Measurements from ENCODE around the gene SOX4. TPM values are rescaled to one million over a fixed set of nuclear protein-coding genes. Genes with fewer than 3 reads are reported as not detected.

Gene SOX4
- total and polyA plus RNA-seq, 2 donors (not counting 3 experiments of a cell fraction or from before 2014, with no cell fraction given): 20.4 to 121 TPM

DNA sequence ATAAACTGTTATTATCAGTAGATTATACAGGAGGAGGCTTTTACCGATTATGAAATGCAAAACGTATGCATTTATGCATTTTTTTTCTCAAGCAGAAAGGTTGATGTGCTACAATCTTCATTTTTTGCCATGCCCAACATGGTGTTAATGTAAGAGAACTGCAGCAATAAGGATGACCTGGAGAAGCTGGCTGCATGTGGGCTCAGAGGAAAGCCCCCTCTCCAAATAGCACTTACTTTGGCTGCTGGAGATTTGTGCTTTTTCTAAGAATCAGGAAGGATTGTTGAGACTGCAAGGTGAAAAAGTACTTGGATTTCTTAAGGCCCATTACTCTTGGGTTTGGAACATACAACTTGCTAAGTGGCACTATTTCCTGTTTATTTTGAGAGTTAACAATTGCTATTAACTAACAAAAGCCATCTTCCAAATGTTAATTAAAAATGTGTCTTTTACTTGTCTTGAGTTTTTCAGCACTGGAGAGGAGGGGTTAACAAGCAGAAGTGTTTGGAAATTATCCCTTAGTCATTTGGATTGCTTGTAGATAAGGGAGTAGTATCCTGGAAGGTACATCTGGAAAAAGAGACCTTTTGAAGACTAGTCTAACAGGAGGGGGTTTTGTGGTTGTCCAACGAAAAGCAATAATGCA lies 5.6 kb downstream of the SOX4 start:
- dilution Hi-C loops (cut with MboI; ENCODE audit: extremely low pct_ligation_motif_present, low sequenced_read_pairs): no loop called here

DNA sequence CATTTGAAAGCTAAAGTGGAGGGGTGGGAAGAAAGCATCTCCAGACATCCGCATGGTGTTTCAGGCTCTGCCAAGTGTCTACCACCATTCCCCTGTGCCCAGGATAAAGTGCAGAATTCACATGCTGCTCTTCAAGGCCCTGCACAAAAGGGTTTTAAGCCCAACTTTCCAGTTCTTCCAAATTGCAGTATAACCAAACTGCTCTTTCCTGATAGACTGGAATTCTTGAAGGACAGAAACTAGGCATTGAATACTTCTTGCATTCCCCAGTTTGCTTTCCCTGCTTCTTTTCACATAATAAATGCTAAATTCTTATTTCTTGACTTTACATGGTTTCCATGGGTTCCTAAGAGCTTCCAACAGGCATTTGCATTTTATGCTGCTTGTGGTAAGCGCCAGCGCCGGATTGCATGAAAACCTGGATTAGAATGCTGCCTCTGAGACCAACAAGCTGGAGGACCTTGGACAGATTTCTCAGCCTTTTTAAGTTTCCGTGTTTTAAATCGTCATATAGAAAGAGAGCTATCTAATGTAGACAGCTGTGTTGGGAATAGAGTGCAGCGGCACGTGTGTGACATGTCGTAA lies 7.9 kb downstream of the SOX4 start:
- H3K36me3 ChIP-seq (ENCODE audit: control insufficient read depth in 2 of 2, extremely low read depth in 1 of 2, insufficient read depth in 2 of 2, low read length in 2 of 2): peaks cover 0 to 17% of the 10 kb centered on the region in 2 experiments
- ChIA-PET POLR2A (interaction anchor here (1.1 to 1.5 kb wide), 3 partner anchors 8 to 386 kb away, joined by 3 to 5 read pairs (median 4); partner anchors contain the start of gene SOX4), CTCF (interaction anchor here (1.2 kb wide), 1 partner anchor 8 kb away, joined by 3 read pairs; the partner anchor contains the start of gene SOX4)
- no peak for FAIRE-seq
- H3K27ac ChIP-seq (ENCODE audit: insufficient read depth, low read depth, low read length): no peak overlapping the region
- H3K9me1 ChIP-seq (replicated peaks; ENCODE audit: control insufficient read depth, extremely low read depth, insufficient read depth, low read length): no peaks in the 10 kb centered on the region
- no TSS peak for BruUV-seq (replicated peaks)
- peaks cover 17% of the 10 kb centered on the region for H3K4me1 ChIP-seq (ENCODE audit: control insufficient read depth, extremely low read depth, insufficient read depth, low read length)
- no peaks in the 10 kb centered on the region for H3K27me3 ChIP-seq (ENCODE audit: control insufficient read depth in 2 of 2, insufficient read depth in 2 of 2, low read length in 2 of 2)
- no peaks in the 10 kb centered on the region for H3K9me3 ChIP-seq (replicated peaks; ENCODE audit: control insufficient read depth, insufficient read depth, low read length)
- H3K9ac ChIP-seq (replicated peaks; ENCODE audit: extremely low read depth, insufficient read depth, low read length): no peak overlapping the region
- no peak overlapping the region for H2AFZ ChIP-seq (ENCODE audit: low read depth, low read length)
- peaks cover 30% of the 10 kb centered on the region for H3K79me2 ChIP-seq (ENCODE audit: control insufficient read depth, insufficient read depth, low read length)
- peaks cover 11% of the 10 kb centered on the region for H4K20me1 ChIP-seq (replicated peaks; ENCODE audit: control insufficient read depth, extremely low read depth, insufficient read depth, low read length)
- TF ChIP-seq, protein P1, sequence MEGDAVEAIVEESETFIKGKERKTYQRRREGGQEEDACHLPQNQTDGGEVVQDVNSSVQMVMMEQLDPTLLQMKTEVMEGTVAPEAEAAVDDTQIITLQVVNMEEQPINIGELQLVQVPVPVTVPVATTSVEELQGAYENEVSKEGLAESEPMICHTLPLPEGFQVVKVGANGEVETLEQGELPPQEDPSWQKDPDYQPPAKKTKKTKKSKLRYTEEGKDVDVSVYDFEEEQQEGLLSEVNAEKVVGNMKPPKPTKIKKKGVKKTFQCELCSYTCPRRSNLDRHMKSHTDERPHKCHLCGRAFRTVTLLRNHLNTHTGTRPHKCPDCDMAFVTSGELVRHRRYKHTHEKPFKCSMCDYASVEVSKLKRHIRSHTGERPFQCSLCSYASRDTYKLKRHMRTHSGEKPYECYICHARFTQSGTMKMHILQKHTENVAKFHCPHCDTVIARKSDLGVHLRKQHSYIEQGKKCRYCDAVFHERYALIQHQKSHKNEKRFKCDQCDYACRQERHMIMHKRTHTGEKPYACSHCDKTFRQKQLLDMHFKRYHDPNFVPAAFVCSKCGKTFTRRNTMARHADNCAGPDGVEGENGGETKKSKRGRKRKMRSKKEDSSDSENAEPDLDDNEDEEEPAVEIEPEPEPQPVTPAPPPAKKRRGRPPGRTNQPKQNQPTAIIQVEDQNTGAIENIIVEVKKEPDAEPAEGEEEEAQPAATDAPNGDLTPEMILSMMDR (IDR thresholded peaks at IDR 0.05; ENCODE audit: extremely low read depth in 1 of 2, insufficient read depth in 1 of 2, low read depth in 1 of 2, low read length in 2 of 2): no peak
- no peak for TF ChIP-seq EZH2 (IDR thresholded peaks at IDR 0.05; ENCODE audit: borderline replicate concordance, low read depth, low read length, severe bottlenecking)
- no peak for TF ChIP-seq FOS (IDR thresholded peaks at IDR 0.05; ENCODE audit: borderline replicate concordance, insufficient read depth, low read length)
- no peak for TF ChIP-seq MYC (IDR thresholded peaks at IDR 0.05; ENCODE audit: low read depth, low read length)
- TF ChIP-seq GATA2 (IDR thresholded peaks at IDR 0.05; ENCODE audit: insufficient read depth, insufficient read length, low read depth, low read length): no peak
- TF ChIP-seq, protein P2, sequence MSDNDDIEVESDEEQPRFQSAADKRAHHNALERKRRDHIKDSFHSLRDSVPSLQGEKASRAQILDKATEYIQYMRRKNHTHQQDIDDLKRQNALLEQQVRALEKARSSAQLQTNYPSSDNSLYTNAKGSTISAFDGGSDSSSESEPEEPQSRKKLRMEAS (IDR thresholded peaks at IDR 0.05; ENCODE audit: insufficient read depth, insufficient read length): no peak
- TF ChIP-seq POLR2A (IDR thresholded peaks at IDR 0.05; ENCODE audit: low read depth, low read length): no peak
- no peak for TF ChIP-seq POLR2AphosphoS5 (IDR thresholded peaks at IDR 0.05; ENCODE audit: insufficient read depth, low read depth, low read length)
- no peak for TF ChIP-seq JUN (IDR thresholded peaks at IDR 0.05; ENCODE audit: borderline replicate concordance, insufficient read depth, insufficient read length, low read depth)
- peak; percentile 48 for DNase-seq (ENCODE audit: low read depth, low spot score)
- no peak overlapping the region for H3K4me3 ChIP-seq (replicated peaks in 1 of 3; ENCODE audit: insufficient read depth in 1 of 3, low read depth in 1 of 3, low read length in 3 of 3)
- intact Hi-C loops (cut with micrococcal nuclease): loop anchor here (5.0 kb wide), 1 partner anchor 1306 kb away; no protein-coding TSS in a partner anchor
- no peak overlapping the region for H3K4me2 ChIP-seq (ENCODE audit: insufficient read depth, low read length)
- dilution Hi-C loops (cut with MboI; ENCODE audit: extremely low pct_ligation_motif_present, low sequenced_read_pairs): no loop called here

More for the DNA sequence above, 5.6 kb downstream of the SOX4 start:
- Histone ChIP-seq H3K4me3 (replicated peaks in 1 of 3; ENCODE audit: insufficient read depth in 1 of 3, low read depth in 1 of 3, low read length in 3 of 3) (peak overlapping the region in 1 of 3 experiments; percentile 98), H3K4me1 (ENCODE audit: control insufficient read depth, extremely low read depth, insufficient read depth, low read length) (peaks cover 17% of the 10 kb centered on the region), H3K9ac (replicated peaks; ENCODE audit: extremely low read depth, insufficient read depth, low read length) (peak overlapping the region; percentile 98), H3K4me2 (ENCODE audit: insufficient read depth, low read length) (peak overlapping the region; percentile 99), H3K79me2 (ENCODE audit: control insufficient read depth, insufficient read depth, low read length) (peaks cover 52% of the 10 kb centered on the region), H2AFZ (ENCODE audit: low read depth, low read length) (no peak overlapping the region), H3K9me3 (replicated peaks; ENCODE audit: control insufficient read depth, insufficient read depth, low read length) (no peaks in the 10 kb centered on the region), H3K36me3 (ENCODE audit: control insufficient read depth in 2 of 2, extremely low read depth in 1 of 2, insufficient read depth in 2 of 2, low read length in 2 of 2) (peaks cover 2 to 17% of the 10 kb centered on the region in 2 experiments), H3K9me1 (replicated peaks; ENCODE audit: control insufficient read depth, extremely low read depth, insufficient read depth, low read length) (no peaks in the 10 kb centered on the region), H3K27ac (ENCODE audit: insufficient read depth, low read depth, low read length) (no peak overlapping the region), H3K27me3 (ENCODE audit: control insufficient read depth in 2 of 2, insufficient read depth in 2 of 2, low read length in 2 of 2) (no peaks in the 10 kb centered on the region), H4K20me1 (replicated peaks; ENCODE audit: control insufficient read depth, extremely low read depth, insufficient read depth, low read length) (peaks cover 11% of the 10 kb centered on the region)
- no peak for TF ChIP-seq JUN (IDR thresholded peaks at IDR 0.05; ENCODE audit: borderline replicate concordance, insufficient read depth, insufficient read length, low read depth)
- TF ChIP-seq POLR2A (IDR thresholded peaks at IDR 0.05; ENCODE audit: low read depth, low read length): peak; percentile 73
- CTCF ChIA-PET: interaction anchor here (1.1 to 1.7 kb wide), 6 partner anchors 15 to 1285 kb away, joined by 3 to 5 read pairs (median 3); no protein-coding TSS in a partner anchor
- intact Hi-C loops (cut with micrococcal nuclease): loop anchor here (5.0 to 10.0 kb wide), 4 partner anchors 223 to 1136 kb away; no protein-coding TSS in a partner anchor
- FAIRE-seq: no peak
- POLR2A ChIA-PET: interaction anchor here (0.6 to 1.0 kb wide), 4 partner anchors 11 to 609 kb away, joined by 3 to 8 read pairs (median 4); no protein-coding TSS in a partner anchor
- DNase-seq (ENCODE audit: low read depth, low spot score): no peak
- BruUV-seq (replicated peaks): no TSS peak

Data from endothelial cell of umbilical vein (primary cell).